H9 (cell line): ENCODE data around the gene TMEM183A. TPM values are rescaled to one million over a fixed set of nuclear protein-coding genes. Genes with fewer than 3 reads are reported as not detected.
"Not testable (repeated sequence)": the region's sequence is repeated elsewhere in the genome, so short reads cannot be mapped to it uniquely, and the experiment has no call there.

Source experiments
- DNase-seq: peaks from one replicate; pipeline ENCODE4 v3.0.0-alpha.2; 2017
- H2AFZ ChIP-seq: one replicate; pipeline ENCODE4 v1.6.1; 2013; ENCODE audit warnings: mild to moderate bottlenecking, low read length, control low read depth, moderate library complexity
- H2AK5ac ChIP-seq: 2 replicates; pipeline ENCODE4 v1.6.1; 2013; ENCODE audit warnings: low read length, control low read depth, mixed read lengths; ENCODE audit not compliant: insufficient read length
- H2BK120ac ChIP-seq: one replicate; pipeline ENCODE4 v1.6.1; 2013; ENCODE audit warnings: low read depth, mild to moderate bottlenecking, low read length, control low read depth, inconsistent platforms; ENCODE audit not compliant: poor library complexity, severe bottlenecking
- H2BK12ac ChIP-seq: 2 replicates; pipeline ENCODE4 v1.6.1; 2013; ENCODE audit warnings: low read length, control low read depth, mixed read lengths, low read depth; ENCODE audit not compliant: insufficient read length
- H2BK15ac ChIP-seq: 2 replicates; pipeline ENCODE4 v1.6.1; 2013; ENCODE audit warnings: low read depth, low read length, control low read depth
- H2BK20ac ChIP-seq: one replicate; pipeline ENCODE4 v1.6.1; 2013; ENCODE audit warnings: low read depth, mild to moderate bottlenecking, low read length, control low read depth, inconsistent platforms; ENCODE audit not compliant: poor library complexity, severe bottlenecking
- H2BK5ac ChIP-seq: 2 replicates; pipeline ENCODE4 v1.6.1; 2013; ENCODE audit warnings: low read length, control low read depth, mixed read lengths; ENCODE audit not compliant: insufficient read length
- H3K14ac ChIP-seq: 2 replicates; pipeline ENCODE4 v1.6.1; 2013; ENCODE audit warnings: low read length, control low read depth; ENCODE audit not compliant: insufficient read depth
- H3K18ac ChIP-seq: 2 replicates; pipeline ENCODE4 v1.6.1; 2013; ENCODE audit warnings: low read depth, mild to moderate bottlenecking, mixed read lengths, low read length, control low read depth; ENCODE audit not compliant: insufficient read length
- H3K23ac ChIP-seq: 2 replicates; pipeline ENCODE4 v1.6.1; 2013; ENCODE audit warnings: low read length, control low read depth, mixed read lengths, low read depth; ENCODE audit not compliant: insufficient read length
- H3K23me2 ChIP-seq: 2 replicates; pipeline ENCODE4 v1.6.1; 2013; ENCODE audit warnings: low read depth, mild to moderate bottlenecking, mixed read lengths, low read length, control low read depth; ENCODE audit not compliant: insufficient read length, poor library complexity, severe bottlenecking
- H3K27ac ChIP-seq: 2 replicates; pipeline ENCODE4 v1.5.1; 2013; ENCODE audit warnings: low read length, control low read depth, mixed read lengths, low read depth; ENCODE audit not compliant: insufficient read length
- H3K27me3 ChIP-seq: 2 replicates; pipeline ENCODE4 v1.6.1; 2013; ENCODE audit warnings: low read length, control low read depth, inconsistent platforms; ENCODE audit not compliant: insufficient read depth
- H3K4ac ChIP-seq: 2 replicates; pipeline ENCODE4 v1.6.1; 2013; ENCODE audit warnings: low read depth, mild to moderate bottlenecking, control low read depth, inconsistent platforms, low read length, moderate library complexity
- H3K4me1 ChIP-seq: 2 replicates; pipeline ENCODE4 v1.6.1; 2013; ENCODE audit warnings: low read length, control low read depth, inconsistent platforms; ENCODE audit not compliant: insufficient read depth
- H3K4me2 ChIP-seq: 2 replicates; pipeline ENCODE4 v1.6.1; 2013; ENCODE audit warnings: low read length, control low read depth, mixed read lengths; ENCODE audit not compliant: insufficient read length, insufficient read depth
- H3K56ac ChIP-seq: 2 replicates; pipeline ENCODE4 v1.6.1; 2013; ENCODE audit warnings: low read depth, mild to moderate bottlenecking, mixed read lengths, low read length, control low read depth; ENCODE audit not compliant: insufficient read length
- H3K79me1 ChIP-seq: 2 replicates; pipeline ENCODE4 v1.6.1; 2013; ENCODE audit warnings: low read depth, mild to moderate bottlenecking, moderate library complexity, low read length, control low read depth, inconsistent platforms; ENCODE audit not compliant: insufficient read depth, poor library complexity, severe bottlenecking
- H3K79me2 ChIP-seq: 2 replicates; pipeline ENCODE4 v1.6.1; 2013; ENCODE audit warnings: low read length, control low read depth, inconsistent platforms; ENCODE audit not compliant: insufficient read depth
- H3K9ac ChIP-seq: 2 replicates; pipeline ENCODE4 v1.6.1; 2013; ENCODE audit warnings: low read length, control low read depth, mixed read lengths; ENCODE audit not compliant: insufficient read length; ENCODE audit errors: extremely low read depth
- H3K9me3 ChIP-seq: one replicate; pipeline ENCODE4 v1.6.1; 2013; ENCODE audit warnings: low read depth, low read length, inconsistent platforms; ENCODE audit not compliant: control insufficient read depth
- H3T11ph ChIP-seq: one replicate; pipeline ENCODE4 v1.6.1; 2013; ENCODE audit warnings: mild to moderate bottlenecking, low read length, control low read depth, inconsistent platforms
- H4K20me1 ChIP-seq: one replicate; pipeline ENCODE4 v1.6.1; 2013; ENCODE audit not compliant: control insufficient read depth, insufficient read length, insufficient read depth
- H4K5ac ChIP-seq: 2 replicates; pipeline ENCODE4 v1.6.1; 2013; ENCODE audit warnings: low read depth, mild to moderate bottlenecking, mixed read lengths, low read length, control low read depth; ENCODE audit not compliant: insufficient read length
- H4K8ac ChIP-seq: replicated peaks from 2 replicates; pipeline ENCODE4 v1.6.1; 2013; ENCODE audit warnings: low read length, control low read depth, mixed read lengths, low read depth; ENCODE audit not compliant: insufficient read length
- H4K91ac ChIP-seq: 2 replicates; pipeline ENCODE4 v1.6.1; 2013; ENCODE audit warnings: low read depth, mild to moderate bottlenecking, moderate library complexity, mixed read lengths, low read length, control low read depth; ENCODE audit not compliant: insufficient read length
- H3K27ac Mint-ChIP-seq, 3 experiments: 2 replicates in 2 of 3; 3 replicates in 1 of 3; pipeline ENCODE4 v1.8.0; 2020 to 2021; ENCODE audit warnings: mixed read lengths in 3 of 3, mild to moderate bottlenecking in 1 of 3, moderate library complexity in 1 of 3
- H3K27me3 Mint-ChIP-seq: 2 replicates; pipeline ENCODE4 v1.8.0; 2021; ENCODE audit warnings: low read depth, mild to moderate bottlenecking, moderate library complexity, mixed read lengths
- H3K36me3 Mint-ChIP-seq, 3 experiments: 2 replicates in 2 of 3; 3 replicates in 1 of 3; pipeline ENCODE4 v1.8.0; 2020 to 2021; ENCODE audit warnings: low read depth in 3 of 3, mixed read lengths in 3 of 3; ENCODE audit not compliant: insufficient read depth in 1 of 3
- H3K4me1 Mint-ChIP-seq, 2 experiments: 2 replicates each; pipeline ENCODE4 v1.8.0; 2020; ENCODE audit warnings: mixed read lengths in 2 of 2
- H3K4me3 Mint-ChIP-seq, 2 experiments: 2 replicates in 1 of 2; 3 replicates in 1 of 2; pipeline ENCODE4 v1.8.0; 2020 to 2021; ENCODE audit warnings: mild to moderate bottlenecking in 2 of 2, mixed read lengths in 2 of 2, moderate library complexity in 1 of 2
- H3K9me3 Mint-ChIP-seq, 2 experiments: 2 replicates in 1 of 2; 3 replicates in 1 of 2; pipeline ENCODE4 v1.8.0; 2020; ENCODE audit warnings: mild to moderate bottlenecking in 2 of 2, mixed read lengths in 2 of 2, moderate library complexity in 1 of 2
- CTCF ChIP-seq: fragments of 200-600 bp; sonication (generic); conservative IDR thresholded peaks from 3 replicates; pipeline ENCODE4 v1.8.0; 2021; ENCODE audit warnings: antibody characterized with exemption, mild to moderate bottlenecking
- WGBS: extraction: QIAGEN DNeasy Blood & Tissue Kit; methylation state at CpG from one replicate; pipeline ENCODE4 v1.1.7; 2013; ENCODE audit warnings: missing lambda C conversion rate, low lambda C conversion rate, mixed read lengths; ENCODE audit not compliant: insufficient read length; ENCODE audit errors: extremely low coverage; 5-methylcytosine and 5-hydroxymethylcytosine counted together
- total RNA-seq: library from RNA; stranded (reverse); gene quantifications from 2 replicates; pipeline ENCODE4 v1.2.1, GENCODE V29; 2021

Gene TMEM183A
- total RNA-seq, 1 experiment from 2014 or later, result 93.4 TPM

- peaks cover 4% of the 10 kb centered on the region; the same call in 1 of the 2 replicates for H3K79me2 ChIP-seq
These were observed 4.2 kb upstream of the TMEM183A start for GRCh38 chr1:203002951-203003350.

DNA sequence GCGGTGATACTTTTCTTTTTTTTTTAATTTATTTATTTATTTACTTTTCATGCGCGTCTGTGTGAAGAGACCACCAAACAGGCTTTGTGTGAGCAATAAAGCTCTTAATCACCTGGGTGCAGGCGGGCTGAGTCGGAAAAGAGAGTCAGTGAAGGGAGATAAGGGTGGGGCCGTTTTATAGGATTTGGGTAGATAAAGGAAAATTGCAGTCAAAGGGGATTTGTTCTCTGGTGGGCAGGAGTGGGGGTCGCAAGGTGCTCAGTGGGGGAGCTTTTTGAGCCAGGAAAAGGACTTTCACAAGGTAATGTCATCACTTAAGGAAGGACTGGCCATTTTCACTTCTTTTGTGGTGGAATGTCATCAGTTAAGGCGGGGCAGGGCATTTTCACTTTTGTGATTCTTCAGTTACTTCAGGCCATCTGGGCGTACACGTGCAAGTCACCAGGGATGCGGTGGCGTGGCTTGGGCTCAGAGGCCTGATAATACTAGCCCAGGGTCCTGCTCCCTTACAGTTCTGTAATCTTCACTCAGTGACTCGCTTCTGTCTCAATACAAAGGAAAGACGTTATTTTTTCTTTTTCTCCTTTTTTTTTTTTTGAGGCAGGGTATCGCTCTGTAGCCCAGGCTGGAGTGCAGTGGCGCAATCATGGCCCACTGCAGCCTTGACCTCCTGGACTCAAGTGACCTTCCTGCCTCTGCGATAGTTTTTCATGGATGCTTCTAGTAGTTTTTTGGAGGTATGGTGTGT lies 1.6 kb upstream of the TMEM183A start:
- H3K27me3 ChIP-seq, H4K5ac ChIP-seq, H2BK20ac ChIP-seq, H3K23ac ChIP-seq, H2BK12ac ChIP-seq, H2BK5ac ChIP-seq, H2BK15ac ChIP-seq, H3K9me3 ChIP-seq, H3K9me3 Mint-ChIP-seq, H4K91ac ChIP-seq, DNase-seq, H4K8ac ChIP-seq, H3T11ph ChIP-seq, H3K27me3 Mint-ChIP-seq, H3K79me2 ChIP-seq, H3K23me2 ChIP-seq, H3K56ac ChIP-seq, H3K79me1 ChIP-seq, H3K4me1 ChIP-seq, H4K20me1 ChIP-seq, H2AK5ac ChIP-seq: not testable (repeated sequence)
- Histone ChIP-seq H2BK120ac (peak overlapping the region; percentile 99), H3K14ac (peak overlapping the region; percentile 79; the same call in 1 of the 2 replicates), H3K18ac (peak overlapping the region; percentile 86), H3K4me2 (peak overlapping the region; percentile 82), H3K27ac (peak overlapping the region; percentile 88), H2AFZ (peak overlapping the region; percentile 49), H3K4ac (peak overlapping the region; percentile 36; the same call in 1 of the 2 replicates), H3K9ac (peak overlapping the region; percentile 59)
- peaks cover 12 to 19% (median 16%) of the 10 kb centered on the region in 3 experiments; a peak in 6 of 7 replicates for H3K36me3 Mint-ChIP-seq
- no CpG with 5 or more reads among the region's 17 CpGs for WGBS
- peaks cover 23 to 26% of the 10 kb centered on the region in 2 experiments for H3K4me1 Mint-ChIP-seq
- H3K27ac Mint-ChIP-seq, result peak overlapping the region; percentile 94 to 100 (median 99); a peak in 6 of 7 replicates
- peak overlapping the region; percentile 97 to 98 for H3K4me3 Mint-ChIP-seq

More at GRCh38 chr1:203002951-203003350, 4.2 kb upstream of the TMEM183A start:
- Histone ChIP-seq H3K4ac (no peak overlapping the region), H3K23me2 (peaks cover 7% of the 10 kb centered on the region), H3K27ac (no peak overlapping the region), H3K56ac (no peak overlapping the region), H3K4me1 (peaks cover 3% of the 10 kb centered on the region), H2BK12ac (no peak overlapping the region), H2AFZ (no peak overlapping the region), H3K27me3 (no peaks in the 10 kb centered on the region), H2BK5ac (no peak overlapping the region), H3K23ac (no peak overlapping the region), H3T11ph (no peak overlapping the region), H3K14ac (no peak overlapping the region), H4K20me1 (no peaks in the 10 kb centered on the region), H3K9ac (no peak overlapping the region), H2BK15ac (no peak overlapping the region), H4K8ac (no peak overlapping the region), H3K79me1 (no peaks in the 10 kb centered on the region), H3K18ac (no peak overlapping the region), H4K91ac (no peak overlapping the region), H2BK20ac (no peak overlapping the region), H3K4me2 (no peak overlapping the region), H3K9me3 (no peaks in the 10 kb centered on the region), H2AK5ac (no peak overlapping the region), H2BK120ac (no peak overlapping the region), H4K5ac (no peak overlapping the region)
- Mint-ChIP-seq H3K4me1 (peaks cover 21 to 24% of the 10 kb centered on the region in 2 experiments), H3K4me3 (no peak overlapping the region), H3K27ac (no peak overlapping the region; a peak in 1 of 7 replicates), H3K9me3 (no peaks in the 10 kb centered on the region; a peak in 1 of 5 replicates), H3K36me3 (0 out of 7 replicates have a peak, but pooled peaks cover 0 to 3% (median 0%) of the 10 kb centered on the region in 3 experiments), H3K27me3 (no peaks in the 10 kb centered on the region; the same call in 1 of the 2 replicates)
- no CpG with 5 or more reads among the region's 1 CpG for WGBS
- DNase-seq, result no peak
- no peak for TF ChIP-seq CTCF
